CD8-positive, alpha-beta memory T cell (primary cell): ENCODE results near the gene CNNM3. TPM values are rescaled to one million over a fixed set of nuclear protein-coding genes. Genes with fewer than 3 reads are reported as not detected.

Experiments
- CTCF ChIA-PET: fragments of 350-600 bp; sonication (Branson Sonifier 250); formaldehyde crosslinking; loops from one replicate; lab custom pipeline; 2021; ENCODE audit warnings: antibody characterized with exemption; lab: Charles Lee
- POLR2A ChIA-PET: fragments of 350-600 bp; sonication (Branson Sonifier 250); formaldehyde crosslinking; loops from one replicate; lab custom pipeline; 2021; ENCODE audit warnings: antibody characterized with exemption; lab: Charles Lee
- DNase-seq, 5 donors: peaks; one replicate each; pipeline versions ENCODE4 v3.0.0 to v3.0.0-alpha.2; 2020 to 2022; ENCODE audit warnings: mixed read lengths in 1 of 5
- H3K27ac ChIP-seq: one replicate; pipeline ENCODE4 v1.7.0; 2013; ENCODE audit warnings: low read depth, mild to moderate bottlenecking, low read length, moderate library complexity
- H3K27me3 ChIP-seq: 2 replicates; pipeline ENCODE4 v1.7.0; 2013; ENCODE audit warnings: low read length, mild to moderate bottlenecking; ENCODE audit not compliant: insufficient read depth, poor library complexity, severe bottlenecking
- H3K36me3 ChIP-seq: 2 replicates; pipeline ENCODE4 v1.7.0; 2013; ENCODE audit warnings: mild to moderate bottlenecking, low read length, moderate library complexity; ENCODE audit not compliant: insufficient read depth
- H3K4me1 ChIP-seq: 2 replicates; pipeline ENCODE4 v1.7.0; 2013; ENCODE audit warnings: mild to moderate bottlenecking, low read length, moderate library complexity; ENCODE audit not compliant: insufficient read depth
- H3K4me3 ChIP-seq: 2 replicates; pipeline ENCODE4 v1.7.0; 2013; ENCODE audit warnings: mild to moderate bottlenecking, low read length
- H3K9me3 ChIP-seq: 2 replicates; pipeline ENCODE4 v1.7.0; 2013; ENCODE audit warnings: mild to moderate bottlenecking, low read length
- H3K27ac Mint-ChIP-seq, 8 donors: one replicate each; pipeline ENCODE4 v1.8.0; 2020 to 2021; ENCODE audit warnings: mixed read lengths in 8 of 8, mild to moderate bottlenecking in 6 of 8, inconsistent platforms in 3 of 8, moderate library complexity in 3 of 8
- H3K27me3 Mint-ChIP-seq, 2 donors: one replicate each; pipeline ENCODE4 v1.8.0; 2020 to 2021; ENCODE audit warnings: mixed read lengths in 2 of 2, mild to moderate bottlenecking in 1 of 2, moderate library complexity in 1 of 2
- H3K36me3 Mint-ChIP-seq, 3 donors: one replicate each; pipeline ENCODE4 v1.8.0; 2020 to 2021; ENCODE audit warnings: mixed read lengths in 3 of 3, inconsistent platforms in 1 of 3, mild to moderate bottlenecking in 1 of 3
- H3K4me1 Mint-ChIP-seq, 3 donors: one replicate each; pipeline ENCODE4 v1.8.0; 2020 to 2021; ENCODE audit warnings: mixed read lengths in 3 of 3, inconsistent platforms in 1 of 3, mild to moderate bottlenecking in 1 of 3
- H3K4me3 Mint-ChIP-seq, 7 donors: one replicate each; pipeline ENCODE4 v1.8.0; 2020 to 2021; ENCODE audit warnings: mixed read lengths in 7 of 7, mild to moderate bottlenecking in 6 of 7, moderate library complexity in 4 of 7, inconsistent platforms in 2 of 7
- H3K9me3 Mint-ChIP-seq, 5 donors: one replicate each; pipeline ENCODE4 v1.8.0; 2020 to 2022; ENCODE audit warnings: mixed read lengths in 5 of 5, mild to moderate bottlenecking in 3 of 5, moderate library complexity in 2 of 5, inconsistent platforms in 1 of 5
- polyA plus RNA-seq: library from polyadenylated mRNA; unstranded; fragments of 300-500 nt; fragmentation: Illumina TruSeq; gene quantifications from one replicate; pipeline ENCODE4 v1.2.3, GENCODE V29; 2021
- total RNA-seq, 2 experiments: library from RNA; stranded (reverse); gene quantifications; one replicate each; pipeline ENCODE4 v1.2.3, GENCODE V29; 2021

The CNNM3 gene
- total and polyA plus RNA-seq, 3 experiments from 2014 or later: 13.0 to 36.6 (median 32.6) TPM

GRCh38 chr2:96877631-96878092 is 61.6 kb downstream of the CNNM3 start:
- H3K9me3 ChIP-seq: no peaks in the 10 kb centered on the region
- Mint-ChIP-seq H3K9me3 (no peaks in the 10 kb centered on the region), H3K27me3 (no peaks in the 10 kb centered on the region), H3K4me1 (peaks cover 14 to 40% (median 15%) of the 10 kb centered on the region in 3 donors), H3K36me3 (no peaks in the 10 kb centered on the region), H3K4me3 (no peak overlapping the region), H3K27ac (no peak overlapping the region)
- H3K4me3 ChIP-seq: no peak overlapping the region
- CTCF ChIA-PET: interaction anchor here (1.2 to 1.5 kb wide), 3 partner anchors 9 to 73 kb away, joined by 3 to 6 read pairs (median 4); partner anchors contain the start of gene ANKRD39
- POLR2A ChIA-PET: no interaction called here
- no peaks in the 10 kb centered on the region for H3K27me3 ChIP-seq
- no peak overlapping the region for H3K27ac ChIP-seq
- H3K36me3 ChIP-seq: no peaks in the 10 kb centered on the region
- DNase-seq: no peak
- peaks cover 21% of the 10 kb centered on the region for H3K4me1 ChIP-seq

GRCh38 chr2:96878171-96878570 is 62.1 kb downstream of the CNNM3 start:
- no peaks in the 10 kb centered on the region for H3K36me3 Mint-ChIP-seq
- H3K4me3 Mint-ChIP-seq: no peak overlapping the region
- H3K27ac Mint-ChIP-seq: no peak overlapping the region
- H3K9me3 Mint-ChIP-seq: no peaks in the 10 kb centered on the region
- Histone ChIP-seq H3K4me3 (no peak overlapping the region), H3K36me3 (no peaks in the 10 kb centered on the region), H3K4me1 (peaks cover 21% of the 10 kb centered on the region), H3K9me3 (no peaks in the 10 kb centered on the region), H3K27me3 (no peaks in the 10 kb centered on the region), H3K27ac (no peak overlapping the region)
- H3K4me1 Mint-ChIP-seq: peaks cover 9 to 35% (median 15%) of the 10 kb centered on the region in 3 donors
- CTCF ChIA-PET: interaction anchor here (1.2 to 1.3 kb wide), 2 partner anchors 10 to 20 kb away, joined by 3 to 4 read pairs; partner anchors contain the start of gene ANKRD39
- H3K27me3 Mint-ChIP-seq: no peaks in the 10 kb centered on the region
- POLR2A ChIA-PET: no interaction called here
- DNase-seq: no peak

- POLR2A ChIA-PET: no interaction called here
Observed at GRCh38 chr2:96878796-96879544, 62.9 kb downstream of the CNNM3 start.

GRCh38 chr2:96879545-96880040 is 63.5 kb downstream of the CNNM3 start:
- CTCF ChIA-PET: interaction anchor here (1.0 to 1.5 kb wide), 3 partner anchors 22 to 89 kb away, joined by 3 to 5 read pairs (median 3); partner anchors contain the start of gene ANKRD39
- Mint-ChIP-seq H3K9me3 (no peaks in the 10 kb centered on the region), H3K27me3 (no peaks in the 10 kb centered on the region), H3K36me3 (no peaks in the 10 kb centered on the region), H3K4me3 (no peak overlapping the region), H3K4me1 (peaks cover under 1 to 20% (median 10%) of the 10 kb centered on the region in 3 donors), H3K27ac (peak overlapping the region in 1 of 8 donors; percentile 24)
- no peaks in the 10 kb centered on the region for H3K9me3 ChIP-seq
- H3K27ac ChIP-seq: no peak overlapping the region
- no peaks in the 10 kb centered on the region for H3K27me3 ChIP-seq
- DNase-seq: no peak
- peaks cover 9% of the 10 kb centered on the region for H3K4me1 ChIP-seq
- H3K4me3 ChIP-seq: no peak overlapping the region
- POLR2A ChIA-PET: interaction anchor here (0.8 kb wide), 1 partner anchor 34 kb away, joined by 3 read pairs; no protein-coding TSS in a partner anchor
- no peaks in the 10 kb centered on the region for H3K36me3 ChIP-seq

More at GRCh38 chr2:96878796-96879544, 62.9 kb downstream of the CNNM3 start:
- Mint-ChIP-seq H3K4me1 (peaks cover 6 to 27% (median 14%) of the 10 kb centered on the region in 3 donors), H3K27ac (no peak overlapping the region), H3K4me3 (no peak overlapping the region), H3K36me3 (no peaks in the 10 kb centered on the region), H3K9me3 (no peaks in the 10 kb centered on the region), H3K27me3 (no peaks in the 10 kb centered on the region)
- H3K4me1 ChIP-seq: peaks cover 16% of the 10 kb centered on the region
- CTCF ChIA-PET: interaction anchor here (1.0 kb wide), 1 partner anchor 88 kb away, joined by 3 read pairs; no protein-coding TSS in a partner anchor
- H3K27ac ChIP-seq: no peak overlapping the region
- H3K36me3 ChIP-seq: no peaks in the 10 kb centered on the region
- no peak for DNase-seq
- no peaks in the 10 kb centered on the region for H3K9me3 ChIP-seq
- H3K4me3 ChIP-seq: no peak overlapping the region
- no peaks in the 10 kb centered on the region for H3K27me3 ChIP-seq

- peaks cover 4% of the 10 kb centered on the region for H3K4me1 ChIP-seq
- Mint-ChIP-seq H3K36me3 (no peaks in the 10 kb centered on the region), H3K27ac (no peak overlapping the region), H3K9me3 (no peaks in the 10 kb centered on the region), H3K4me1 (peaks cover 0 to 8% (median 6%) of the 10 kb centered on the region in 3 donors), H3K4me3 (peak overlapping the region in 1 of 7 donors; percentile 59), H3K27me3 (no peaks in the 10 kb centered on the region)
- ChIA-PET CTCF (interaction anchor here (1.3 to 1.5 kb wide), 2 partner anchors 23 to 81 kb away, joined by 3 to 5 read pairs; partner anchors contain the start of gene ANKRD39), POLR2A (no interaction called here)
- no peak for DNase-seq
- H3K9me3 ChIP-seq: no peaks in the 10 kb centered on the region
- H3K27ac ChIP-seq: no peak overlapping the region
- no peaks in the 10 kb centered on the region for H3K36me3 ChIP-seq
- no peak overlapping the region for H3K4me3 ChIP-seq
- H3K27me3 ChIP-seq: no peaks in the 10 kb centered on the region
Observed at GRCh38 chr2:96880891-96881273, 64.8 kb downstream of the CNNM3 start.

GRCh38 chr2:96881349-96882195 is 65.5 kb downstream of the CNNM3 start:
- POLR2A ChIA-PET: no interaction called here
- H3K9me3 ChIP-seq: no peaks in the 10 kb centered on the region
- H3K4me1 Mint-ChIP-seq: peaks cover 0 to 3% (median 0%) of the 10 kb centered on the region in 3 donors
- H3K4me3 ChIP-seq: no peak overlapping the region
- H3K36me3 Mint-ChIP-seq: no peaks in the 10 kb centered on the region
- no peaks in the 10 kb centered on the region for H3K27me3 Mint-ChIP-seq
- no peak overlapping the region for H3K27ac ChIP-seq
- H3K4me3 Mint-ChIP-seq: no peak overlapping the region
- CTCF ChIA-PET: interaction anchor here (1.4 to 1.5 kb wide), 2 partner anchors 24 to 81 kb away, joined by 3 to 4 read pairs; partner anchors contain the start of gene ANKRD39
- no peaks in the 10 kb centered on the region for H3K27me3 ChIP-seq
- no peak for DNase-seq
- H3K4me1 ChIP-seq: peaks cover 4% of the 10 kb centered on the region
- no peaks in the 10 kb centered on the region for H3K9me3 Mint-ChIP-seq
- H3K36me3 ChIP-seq: no peaks in the 10 kb centered on the region
- peak overlapping the region in 1 of 8 donors; percentile 23 for H3K27ac Mint-ChIP-seq

GRCh38 chr2:96882230-96882629 is 66.2 kb downstream of the CNNM3 start:
- Histone ChIP-seq H3K27ac (no peak overlapping the region), H3K36me3 (no peaks in the 10 kb centered on the region), H3K4me3 (no peak overlapping the region), H3K27me3 (no peaks in the 10 kb centered on the region), H3K4me1 (peaks cover 4% of the 10 kb centered on the region), H3K9me3 (no peaks in the 10 kb centered on the region)
- Mint-ChIP-seq H3K27ac (peak overlapping the region in 1 of 8 donors; percentile 22), H3K27me3 (no peaks in the 10 kb centered on the region), H3K9me3 (no peaks in the 10 kb centered on the region), H3K36me3 (no peaks in the 10 kb centered on the region), H3K4me3 (no peak overlapping the region), H3K4me1 (peaks cover 0 to 1% (median 1%) of the 10 kb centered on the region in 3 donors)
- ChIA-PET POLR2A (no interaction called here), CTCF (interaction anchor here (1.4 kb wide), 1 partner anchor 24 kb away, joined by 4 read pairs; the partner anchor contains the start of gene ANKRD39)
- DNase-seq: no peak
